PFSK-1 (cell line): ENCODE data around the gene HEPACAM.

Experiments
- FOXP2 ChIP-seq: optimal IDR thresholded peaks from 2 replicates; pipeline ENCODE3; 2011; ENCODE audit warnings: borderline replicate concordance, control low read depth, inconsistent platforms; ENCODE audit not compliant: insufficient read depth; ENCODE audit errors: extremely low read length, extremely low read depth
- POLR2AphosphoS5 ChIP-seq: IDR thresholded peaks from 2 replicates; pipeline ENCODE4 v1.6.1; 2012; ENCODE audit warnings: low read depth, mild to moderate bottlenecking, control low read depth, low read length, moderate library complexity
- REST ChIP-seq, 2 experiments: IDR thresholded peaks; 2 replicates each; pipeline versions ENCODE4 v1.6.1 to v1.8.0; 2011 to 2012; ENCODE audit warnings: low read depth in 2 of 2, low read length in 2 of 2, control low read depth in 1 of 2, inconsistent platforms in 1 of 2, mild to moderate bottlenecking in 1 of 2, moderate library complexity in 1 of 2; ENCODE audit not compliant: insufficient read depth in 1 of 2
- SIN3A ChIP-seq: IDR thresholded peaks from 2 replicates; pipeline ENCODE4 v1.6.1; 2012; ENCODE audit warnings: mild to moderate bottlenecking, low read length, moderate library complexity, borderline replicate concordance; ENCODE audit not compliant: insufficient read depth
- TAF1 ChIP-seq: IDR thresholded peaks from 2 replicates; pipeline ENCODE4 v1.6.1; 2012; ENCODE audit warnings: low read length, control low read depth, borderline replicate concordance; ENCODE audit not compliant: insufficient read depth

Gene HEPACAM

GRCh38 chr11:124896821-124897391, 38.9 kb downstream of the HEPACAM start:
- TF ChIP-seq SIN3A (no peak), POLR2AphosphoS5 (no peak), REST (IDR thresholded peaks at IDR 0.05; ENCODE audit: insufficient read depth in 1 of 2, low read depth in 2 of 2, low read length in 2 of 2) (no peak), TAF1 (no peak), FOXP2 (no peak)

DNA sequence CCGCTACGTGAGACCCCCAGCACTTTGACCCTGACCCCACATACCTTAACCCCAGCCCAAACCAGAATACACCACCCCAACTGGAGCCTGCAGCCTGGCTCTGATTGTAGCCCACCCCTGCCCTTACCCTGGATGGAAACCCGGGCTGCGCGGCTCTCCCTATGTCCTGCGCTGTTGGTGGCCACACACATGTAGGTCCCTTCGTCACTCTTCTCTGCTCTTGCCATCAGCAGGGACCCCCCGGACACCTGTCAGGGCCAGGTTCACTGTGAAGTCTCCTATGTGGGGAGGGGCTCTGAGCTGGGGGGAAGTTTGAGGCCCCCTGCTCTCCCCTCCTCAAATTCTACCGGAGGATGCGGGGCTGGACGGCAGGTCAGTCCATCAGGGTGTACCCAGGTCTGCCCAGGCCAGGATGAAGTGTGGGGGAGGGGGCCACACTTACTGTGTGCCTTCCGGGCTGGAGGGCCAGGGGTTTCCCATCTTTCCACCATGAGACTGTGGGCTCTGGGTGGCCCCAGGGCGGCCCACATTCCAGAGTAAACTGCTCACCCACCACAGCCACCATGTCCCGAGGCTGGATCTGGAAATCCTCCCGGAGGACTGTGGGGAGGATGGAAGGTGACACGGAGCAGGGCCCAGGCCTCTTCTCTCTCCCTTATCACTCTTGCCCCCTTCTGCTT, 39.6 kb downstream of the HEPACAM start:
- no peak for TF ChIP-seq TAF1
- no peak for TF ChIP-seq REST (IDR thresholded peaks at IDR 0.05; ENCODE audit: insufficient read depth in 1 of 2, low read depth in 2 of 2, low read length in 2 of 2)
- TF ChIP-seq SIN3A = no peak
- no peak for TF ChIP-seq POLR2AphosphoS5
- no peak for TF ChIP-seq FOXP2

DNA sequence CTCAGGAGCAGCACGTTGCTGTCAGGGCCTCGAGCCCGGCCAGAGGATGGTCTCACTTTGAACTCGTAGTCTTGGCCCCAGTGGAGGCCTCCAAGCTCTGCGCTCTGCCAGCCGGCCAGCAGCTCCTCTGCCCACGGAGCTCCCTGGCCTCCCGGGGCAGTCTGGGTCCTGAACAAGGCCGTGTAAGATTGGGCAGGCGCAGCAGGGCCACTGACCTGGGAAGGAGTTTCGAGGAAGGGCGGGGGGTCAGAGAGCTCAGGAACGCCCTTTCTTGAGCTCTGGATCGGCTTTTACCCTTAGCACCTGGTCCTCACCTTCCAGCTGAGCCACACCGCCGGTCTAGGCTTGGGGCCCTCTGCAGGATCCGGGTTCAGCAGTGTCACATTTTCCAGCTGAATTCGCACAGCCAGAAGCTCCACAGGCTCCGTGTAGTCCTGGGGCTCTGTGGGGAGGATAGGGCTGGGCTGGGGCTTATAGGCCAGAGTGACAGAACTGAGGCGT, 40.3 kb downstream of the HEPACAM start:
- TF ChIP-seq REST (IDR thresholded peaks at IDR 0.05; ENCODE audit: insufficient read depth in 1 of 2, low read depth in 2 of 2, low read length in 2 of 2) = no peak
- no peak for TF ChIP-seq FOXP2
- TF ChIP-seq TAF1 = no peak
- TF ChIP-seq SIN3A = no peak
- no peak for TF ChIP-seq POLR2AphosphoS5

- TF ChIP-seq REST (IDR thresholded peaks at IDR 0.05; ENCODE audit: insufficient read depth in 1 of 2, low read depth in 2 of 2, low read length in 2 of 2) = no peak
- no peak for TF ChIP-seq POLR2AphosphoS5
- TF ChIP-seq FOXP2 = no peak
These were observed 41.0 kb downstream of the HEPACAM start for GRCh38 chr11:124894606-124895430.
